ENCODE results near the gene B3GALT4. TPM values are rescaled to one million over a fixed set of nuclear protein-coding genes. Genes with fewer than 3 reads are reported as not detected.
A peak's percentile ranks its signal among the peaks of the same experiment; 100 is the strongest.

B3GALT4 gene
- total RNA-seq, 4 donors from 2014 or later, result 6.7 to 15.9 (median 7.9) TPM

GRCh38 chr6:33312361-33313104 is 35.6 kb downstream of the B3GALT4 start:
- DNase-seq (ENCODE audit: low spot score) (no peak), ATAC-seq (ENCODE audit: low FRiP score) (peak; percentile 35)
- no peak for TF ChIP-seq CTCF (IDR thresholded peaks at IDR 0.05)

GRCh38 chr6:33313105-33313708 is 36.3 kb downstream of the B3GALT4 start:
- DNase-seq (ENCODE audit: low spot score) (no peak), ATAC-seq (ENCODE audit: low FRiP score) (no peak)
- TF ChIP-seq CTCF (IDR thresholded peaks at IDR 0.05), result no peak

- peak; percentile 33 for ATAC-seq (ENCODE audit: low FRiP score)
Measured at GRCh38 chr6:33313709-33314514, 37.0 kb downstream of the B3GALT4 start, which contains the start of gene TAPBP. TAPBP (minus strand) TSS chr6:33314078; CDS start chr6:33314041, 37 bp downstream.

GRCh38 chr6:33314515-33314942 is 37.6 kb downstream of the B3GALT4 start:
- DNase-seq (ENCODE audit: low spot score), result peak; percentile 80

More at GRCh38 chr6:33313709-33314514, 37.0 kb downstream of the B3GALT4 start, which contains the start of gene TAPBP:
- peak; percentile 59 for DNase-seq (ENCODE audit: low spot score)
- no peak for TF ChIP-seq CTCF (IDR thresholded peaks at IDR 0.05)

GRCh38 chr6:33314943-33315792 is 38.2 kb downstream of the B3GALT4 start:
- no peak for DNase-seq (ENCODE audit: low spot score)
- ATAC-seq (ENCODE audit: low FRiP score), result no peak
- TF ChIP-seq CTCF (IDR thresholded peaks at IDR 0.05), result no peak

More at GRCh38 chr6:33314515-33314942, 37.6 kb downstream of the B3GALT4 start:
- TF ChIP-seq CTCF (IDR thresholded peaks at IDR 0.05), result no peak
- ATAC-seq (ENCODE audit: low FRiP score), result peak; percentile 67
